GM12891 (cell line): ENCODE measurements around the gene ODF2.

Experiments
- POLR2A ChIP-seq: IDR thresholded peaks from 2 replicates; pipeline ENCODE4 v1.6.1; 2011; ENCODE audit warnings: low read depth, low read length, control low read depth
- POLR2AphosphoS5 ChIP-seq: IDR thresholded peaks from 2 replicates; pipeline ENCODE4 v1.6.1; 2011; ENCODE audit warnings: low read depth, low read length, control low read depth
- TAF1 ChIP-seq: IDR thresholded peaks from 2 replicates; pipeline ENCODE4 v1.6.1; 2011; ENCODE audit warnings: low read depth, low read length, control low read depth

GRCh38 chr9:128495296-128495695, 39.5 kb downstream of the ODF2 start:
- no peak for TF ChIP-seq POLR2A
- no peak for TF ChIP-seq TAF1
- no peak for TF ChIP-seq POLR2AphosphoS5
